Panc1 (cell line): ENCODE data around the gene DCP2. TPM values are rescaled to one million over a fixed set of nuclear protein-coding genes. Genes with fewer than 3 reads are reported as not detected.

Source experiments
- ATAC-seq: fragments of 200-7000 bp; cut with Tn5 transposase; 2 replicates; pipeline ENCODE4 v1.9.1; 2020; ENCODE audit warnings: mild to moderate bottlenecking, moderate library complexity
- BruUV-seq: library from RNA; stranded (reverse); fragments of 400-500 nt; replicated peaks from 2 replicates; lab custom pipeline; 2021; lab: Mats Ljungman, UMichigan
- CTCF ChIA-PET: fragments of 300-600 bp; sonication (Branson Sonifier 250); formaldehyde crosslinking; loops from one replicate; lab custom pipeline; 2022; ENCODE audit warnings: antibody characterized with exemption; lab: Charles Lee
- POLR2A ChIA-PET: fragments of 300-600 bp; sonication (Branson Sonifier 250); formaldehyde crosslinking; loops from one replicate; lab custom pipeline; 2022; ENCODE audit warnings: antibody characterized with exemption; lab: Charles Lee
- DNase-seq: peaks from one replicate; pipeline ENCODE4 v3.0.0-alpha.2; 2010; ENCODE audit warnings: low read depth, low spot score
- H3K27ac ChIP-seq: 2 replicates; pipeline ENCODE4 v1.5.1; 2011; ENCODE audit warnings: mild to moderate bottlenecking, low read length, inconsistent platforms
- H3K27me3 ChIP-seq: fragments of 200-500 bp; sonication (Bioruptor generic); 2 replicates; pipeline ENCODE4 v1.6.0; 2014; ENCODE audit warnings: low read length, inconsistent platforms; ENCODE audit not compliant: control insufficient read depth, insufficient read depth
- H3K36me3 ChIP-seq: fragments of 200-500 bp; sonication (Bioruptor generic); 2 replicates; pipeline ENCODE4 v1.5.1; 2014; ENCODE audit warnings: inconsistent platforms, mild to moderate bottlenecking, low read length, moderate library complexity; ENCODE audit not compliant: control insufficient read depth, insufficient read depth
- H3K4me1 ChIP-seq: 2 replicates; pipeline ENCODE4 v1.5.1; 2011; ENCODE audit warnings: inconsistent platforms, mild to moderate bottlenecking, low read length, moderate library complexity; ENCODE audit not compliant: control insufficient read depth, insufficient read depth
- H3K4me3 ChIP-seq, 2 experiments: 2 replicates each; pipeline ENCODE4 v1.5.1; 2011 to 2012; ENCODE audit warnings: low read depth in 2 of 2, low read length in 2 of 2, mild to moderate bottlenecking in 2 of 2, inconsistent platforms in 1 of 2, moderate library complexity in 1 of 2
- H3K9me3 ChIP-seq: fragments of 200-500 bp; sonication (Bioruptor generic); 2 replicates; pipeline ENCODE4 v1.5.1; 2014; ENCODE audit warnings: low read depth, mild to moderate bottlenecking, inconsistent platforms, low read length, moderate library complexity; ENCODE audit not compliant: control insufficient read depth, insufficient read depth
- POLR2AphosphoS5 ChIP-seq: IDR thresholded peaks from 2 replicates; pipeline ENCODE4 v1.6.1; 2012; ENCODE audit warnings: mild to moderate bottlenecking, low read depth, low read length, moderate library complexity
- SIN3A ChIP-seq: IDR thresholded peaks from 2 replicates; pipeline ENCODE4 v1.6.1; 2012; ENCODE audit warnings: low read depth, mild to moderate bottlenecking, low read length, moderate library complexity, borderline replicate concordance; ENCODE audit not compliant: insufficient read depth
- TCF7L2 ChIP-seq: IDR thresholded peaks from 2 replicates; pipeline ENCODE4 v1.6.1; 2011; ENCODE audit warnings: mild to moderate bottlenecking, low read depth, low read length, inconsistent platforms
- in situ Hi-C: cut with HindIII; loops from 2 replicates; pipeline ENCODE4 v1.10.0; 2016; ENCODE audit warnings: low sequenced_read_pairs, low pct_unique_long_range_greater_than_20kb
- intact Hi-C: fragments of 100-400 bp; cut with micrococcal nuclease; formaldehyde crosslinking; loops from one replicate; pipeline ENCODE4 v1.10.0; 2022; ENCODE audit not compliant: unreplicated experiment
- total RNA-seq: library from RNA; stranded (reverse); gene quantifications from one replicate; pipeline ENCODE4 v1.2.1, GENCODE V29; 2021; ENCODE audit not compliant: unreplicated experiment
- TF ChIP-seq, protein P1 (sequence below), 2 experiments: IDR thresholded peaks; 2 replicates each; pipeline ENCODE4 v1.6.1; 2011 to 2012; ENCODE audit warnings: low read depth in 2 of 2, control low read depth in 1 of 2, low read length in 1 of 2, mild to moderate bottlenecking in 1 of 2, moderate library complexity in 1 of 2; ENCODE audit not compliant: insufficient read depth in 1 of 2
- TF ChIP-seq, protein P2 (sequence below): fragments of 450-650 bp; IDR thresholded peaks from 2 replicates; pipeline ENCODE4 v1.5.1; 2017; ENCODE audit warnings: mild to moderate bottlenecking

The DCP2 gene
- total RNA-seq, 1 experiment from 2014 or later: 70.4 TPM

DNA sequence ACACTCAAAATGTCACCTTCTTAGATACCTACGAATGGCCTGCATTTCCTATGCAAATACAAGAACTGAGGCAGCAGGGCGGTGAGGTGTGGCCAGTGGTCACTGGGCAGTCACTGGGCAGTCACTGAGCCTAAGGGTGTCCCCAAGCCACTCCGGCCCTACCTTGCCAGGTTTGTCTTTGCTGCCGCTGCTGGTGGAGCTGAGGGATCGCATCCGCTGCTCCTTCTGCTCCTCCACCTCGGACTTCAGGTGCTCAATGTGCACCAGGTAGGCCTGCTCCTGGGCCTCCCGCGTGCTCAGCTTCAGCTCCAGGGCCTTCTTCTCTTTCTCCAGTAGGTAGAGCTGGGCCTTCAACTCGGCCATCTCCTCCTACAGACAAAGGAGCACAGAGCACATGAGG lies 72.3 kb downstream of the DCP2 start:
- CTCF ChIA-PET: no interaction called here
- Histone ChIP-seq H3K27me3 (no peaks in the 10 kb centered on the region), H3K36me3 (no peaks in the 10 kb centered on the region), H3K4me1 (no peaks in the 10 kb centered on the region), H3K27ac (no peak overlapping the region), H3K4me3 (no peak overlapping the region), H3K9me3 (no peaks in the 10 kb centered on the region)
- ATAC-seq (no peak), DNase-seq (no peak)
- in situ Hi-C loops (no loop called here), intact Hi-C loops (no loop called here)
- BruUV-seq: no TSS peak
- TF ChIP-seq POLR2AphosphoS5 (no peak), TCF7L2 (no peak), SIN3A (no peak)
- TF ChIP-seq, protein P1, sequence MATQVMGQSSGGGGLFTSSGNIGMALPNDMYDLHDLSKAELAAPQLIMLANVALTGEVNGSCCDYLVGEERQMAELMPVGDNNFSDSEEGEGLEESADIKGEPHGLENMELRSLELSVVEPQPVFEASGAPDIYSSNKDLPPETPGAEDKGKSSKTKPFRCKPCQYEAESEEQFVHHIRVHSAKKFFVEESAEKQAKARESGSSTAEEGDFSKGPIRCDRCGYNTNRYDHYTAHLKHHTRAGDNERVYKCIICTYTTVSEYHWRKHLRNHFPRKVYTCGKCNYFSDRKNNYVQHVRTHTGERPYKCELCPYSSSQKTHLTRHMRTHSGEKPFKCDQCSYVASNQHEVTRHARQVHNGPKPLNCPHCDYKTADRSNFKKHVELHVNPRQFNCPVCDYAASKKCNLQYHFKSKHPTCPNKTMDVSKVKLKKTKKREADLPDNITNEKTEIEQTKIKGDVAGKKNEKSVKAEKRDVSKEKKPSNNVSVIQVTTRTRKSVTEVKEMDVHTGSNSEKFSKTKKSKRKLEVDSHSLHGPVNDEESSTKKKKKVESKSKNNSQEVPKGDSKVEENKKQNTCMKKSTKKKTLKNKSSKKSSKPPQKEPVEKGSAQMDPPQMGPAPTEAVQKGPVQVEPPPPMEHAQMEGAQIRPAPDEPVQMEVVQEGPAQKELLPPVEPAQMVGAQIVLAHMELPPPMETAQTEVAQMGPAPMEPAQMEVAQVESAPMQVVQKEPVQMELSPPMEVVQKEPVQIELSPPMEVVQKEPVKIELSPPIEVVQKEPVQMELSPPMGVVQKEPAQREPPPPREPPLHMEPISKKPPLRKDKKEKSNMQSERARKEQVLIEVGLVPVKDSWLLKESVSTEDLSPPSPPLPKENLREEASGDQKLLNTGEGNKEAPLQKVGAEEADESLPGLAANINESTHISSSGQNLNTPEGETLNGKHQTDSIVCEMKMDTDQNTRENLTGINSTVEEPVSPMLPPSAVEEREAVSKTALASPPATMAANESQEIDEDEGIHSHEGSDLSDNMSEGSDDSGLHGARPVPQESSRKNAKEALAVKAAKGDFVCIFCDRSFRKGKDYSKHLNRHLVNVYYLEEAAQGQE (IDR thresholded peaks at IDR 0.05; ENCODE audit: insufficient read depth in 1 of 2, low read depth in 2 of 2, low read length in 1 of 2): no peak
- TF ChIP-seq, protein P2, sequence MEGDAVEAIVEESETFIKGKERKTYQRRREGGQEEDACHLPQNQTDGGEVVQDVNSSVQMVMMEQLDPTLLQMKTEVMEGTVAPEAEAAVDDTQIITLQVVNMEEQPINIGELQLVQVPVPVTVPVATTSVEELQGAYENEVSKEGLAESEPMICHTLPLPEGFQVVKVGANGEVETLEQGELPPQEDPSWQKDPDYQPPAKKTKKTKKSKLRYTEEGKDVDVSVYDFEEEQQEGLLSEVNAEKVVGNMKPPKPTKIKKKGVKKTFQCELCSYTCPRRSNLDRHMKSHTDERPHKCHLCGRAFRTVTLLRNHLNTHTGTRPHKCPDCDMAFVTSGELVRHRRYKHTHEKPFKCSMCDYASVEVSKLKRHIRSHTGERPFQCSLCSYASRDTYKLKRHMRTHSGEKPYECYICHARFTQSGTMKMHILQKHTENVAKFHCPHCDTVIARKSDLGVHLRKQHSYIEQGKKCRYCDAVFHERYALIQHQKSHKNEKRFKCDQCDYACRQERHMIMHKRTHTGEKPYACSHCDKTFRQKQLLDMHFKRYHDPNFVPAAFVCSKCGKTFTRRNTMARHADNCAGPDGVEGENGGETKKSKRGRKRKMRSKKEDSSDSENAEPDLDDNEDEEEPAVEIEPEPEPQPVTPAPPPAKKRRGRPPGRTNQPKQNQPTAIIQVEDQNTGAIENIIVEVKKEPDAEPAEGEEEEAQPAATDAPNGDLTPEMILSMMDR: no peak
- POLR2A ChIA-PET: no interaction called here

DNA sequence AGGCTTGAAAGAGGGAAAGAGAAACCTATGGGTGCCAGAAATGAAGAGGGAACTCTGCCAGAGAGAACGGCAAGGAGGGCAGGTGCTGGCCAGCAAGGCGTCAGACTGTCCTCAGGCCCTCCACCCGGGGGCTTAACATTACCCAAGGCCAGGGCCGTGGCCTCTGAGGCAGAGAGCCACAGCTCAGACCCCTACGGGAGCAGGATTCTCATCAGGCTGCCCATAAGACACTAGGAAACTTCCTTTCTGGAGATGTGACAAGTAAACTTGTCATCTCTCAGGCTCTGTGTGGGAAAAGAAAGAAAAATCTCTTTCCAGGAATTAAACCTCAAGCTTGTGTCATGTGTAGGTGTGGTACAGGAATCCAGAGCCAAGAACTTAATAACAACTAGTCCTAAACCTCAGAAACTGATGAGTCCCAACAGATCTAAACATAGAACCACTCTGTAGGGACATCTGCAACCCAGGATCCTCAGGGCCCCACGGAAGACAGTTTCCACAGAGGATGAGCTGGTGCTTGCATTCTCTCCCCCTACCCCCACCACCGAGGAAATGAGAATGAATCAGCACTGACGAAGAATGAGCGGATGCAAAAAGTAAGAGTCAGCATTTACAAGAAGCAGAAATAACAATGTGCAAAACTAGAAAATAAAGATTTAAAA lies 74.3 kb downstream of the DCP2 start:
- DNase-seq (no peak), ATAC-seq (no peak)
- Histone ChIP-seq H3K27me3 (no peaks in the 10 kb centered on the region), H3K4me3 (no peak overlapping the region), H3K9me3 (no peaks in the 10 kb centered on the region), H3K36me3 (no peaks in the 10 kb centered on the region), H3K4me1 (no peaks in the 10 kb centered on the region), H3K27ac (no peak overlapping the region)
- TF ChIP-seq, protein P1 (IDR thresholded peaks at IDR 0.05; ENCODE audit: insufficient read depth in 1 of 2, low read depth in 2 of 2, low read length in 1 of 2): no peak
- TF ChIP-seq POLR2AphosphoS5 (no peak), TCF7L2 (no peak), SIN3A (no peak)
- TF ChIP-seq, protein P2: no peak
- in situ Hi-C loops: no loop called here
- BruUV-seq: no TSS peak
- ChIA-PET POLR2A (interaction anchor here (0.6 kb wide), 1 partner anchor 328 kb away, joined by 5 read pairs; no protein-coding TSS in a partner anchor), CTCF (no interaction called here)
- intact Hi-C loops: loop anchor here (10.0 kb wide), 1 partner anchor 154 kb away; no protein-coding TSS in a partner anchor
